ENCODE data around the gene RNF225. TPM values are rescaled to one million over a fixed set of nuclear protein-coding genes. Genes with fewer than 3 reads are reported as not detected.
A peak's percentile ranks its signal among the peaks of the same experiment; 100 is the strongest.

Gene RNF225
- total and polyA plus RNA-seq, 2 donors (not counting 1 experiment from before 2014, with no cell fraction given): 0.49 TPM; not detected in 1

- Histone ChIP-seq H3K27me3 (replicated peaks in 1 of 4; ENCODE audit: control extremely low read depth in 1 of 4, control insufficient read depth in 3 of 4, insufficient read depth in 4 of 4, low read length in 3 of 4) (peaks cover 0 to 19% (median 6%) of the 10 kb centered on the region in 4 experiments), H3K4me3 (ENCODE audit: control extremely low read depth in 1 of 5, extremely low read depth in 1 of 5, insufficient read depth in 1 of 5, low read depth in 2 of 5, low read length in 4 of 5) (no peak overlapping the region), H3K9ac (ENCODE audit: low read length) (no peak overlapping the region), H3K79me2 (ENCODE audit: control insufficient read depth, insufficient read depth, low read length) (no peaks in the 10 kb centered on the region), H2AFZ (ENCODE audit: insufficient read depth, low read depth, low read length, poor library complexity, severe bottlenecking) (no peak overlapping the region), H3K36me3 (replicated peaks in 1 of 2; ENCODE audit: control extremely low read depth in 1 of 2, control insufficient read depth in 1 of 2, extremely low read depth in 1 of 2, insufficient read depth in 2 of 2, low read length in 1 of 2) (no peaks in the 10 kb centered on the region), H3K4me2 (replicated peaks; ENCODE audit: low read depth, low read length, poor library complexity, severe bottlenecking) (peak overlapping the region; percentile 79), H4K20me1 (ENCODE audit: control insufficient read depth, insufficient read depth, low read length, poor library complexity, severe bottlenecking) (no peaks in the 10 kb centered on the region), H3K9me3 (ENCODE audit: control extremely low read depth in 1 of 3, control insufficient read depth in 2 of 3, insufficient read depth in 1 of 3, low read length in 2 of 3) (peaks cover 0 to 14% (median 0%) of the 10 kb centered on the region in 3 donors), H3K27ac (ENCODE audit: low read length in 2 of 2) (no peak overlapping the region), H3K4me1 (ENCODE audit: control insufficient read depth in 2 of 2, insufficient read depth in 2 of 2, low read length in 2 of 2) (peaks cover 17 to 31% of the 10 kb centered on the region in 2 donors)
- H3K4me1 Mint-ChIP-seq: peaks cover 21% of the 10 kb centered on the region
- CTCF ChIA-PET: interaction anchor here (0.6 kb wide), 1 partner anchor 499 kb away, joined by 4 read pairs; no protein-coding TSS in a partner anchor
- DNase-seq (no peak), ATAC-seq (ENCODE audit: low read depth) (no peak)
- H3K9me3 Mint-ChIP-seq (ENCODE audit: insufficient read depth): no peaks in the 10 kb centered on the region
- intact Hi-C loops (cut with micrococcal nuclease): no loop called here
- TF ChIP-seq CTCF (IDR thresholded peaks at IDR 0.05) (no peak), EZH2 (IDR thresholded peaks at IDR 0.05; ENCODE audit: borderline replicate concordance, insufficient read depth, low read depth, low read length, poor library complexity, severe bottlenecking) (no peak)
- POLR2A ChIA-PET: no interaction called here
- WGBS (ENCODE audit: insufficient coverage): 86% methylated on average over 18 of the region's 19 CpGs
- H3K27me3 Mint-ChIP-seq: peaks cover 3% of the 10 kb centered on the region
- no peak overlapping the region for H3K27ac Mint-ChIP-seq
- H3K4me3 Mint-ChIP-seq: peak overlapping the region; percentile 16
These were observed 37.8 kb upstream of the RNF225 start for GRCh38 chr19:58357481-58358145.

- peaks cover 17 to 35% of the 10 kb centered on the region in 2 donors for H3K4me1 ChIP-seq (ENCODE audit: control insufficient read depth in 2 of 2, insufficient read depth in 2 of 2, low read length in 2 of 2)
- peak overlapping the region; percentile 81 for H3K4me2 ChIP-seq (replicated peaks; ENCODE audit: low read depth, low read length, poor library complexity, severe bottlenecking)
- intact Hi-C loops (cut with micrococcal nuclease): loop anchor here (1.0 to 5.0 kb wide), 11 partner anchors 15 to 196 kb away; partner anchors contain the start of genes ERVK3-1, UBE2M, ZNF324B and ZNF446
- H4K20me1 ChIP-seq (ENCODE audit: control insufficient read depth, insufficient read depth, low read length, poor library complexity, severe bottlenecking): no peaks in the 10 kb centered on the region
- POLR2A ChIA-PET: interaction anchor here (0.6 to 3.7 kb wide), 16 partner anchors 14 to 587 kb away, joined by 3 to 35 read pairs (median 8); partner anchors contain the start of genes ERVK3-1, RPS5, TRIM28 and UBE2M
- H3K36me3 ChIP-seq (replicated peaks in 1 of 2; ENCODE audit: control extremely low read depth in 1 of 2, control insufficient read depth in 1 of 2, extremely low read depth in 1 of 2, insufficient read depth in 2 of 2, low read length in 1 of 2): no peaks in the 10 kb centered on the region
- Mint-ChIP-seq H3K4me3 (peak overlapping the region; percentile 95), H3K9me3 (ENCODE audit: insufficient read depth) (no peaks in the 10 kb centered on the region), H3K27ac (peak overlapping the region; percentile 97), H3K27me3 (peaks cover 3% of the 10 kb centered on the region), H3K4me1 (peaks cover 19% of the 10 kb centered on the region)
- peak overlapping the region; percentile 87 for H2AFZ ChIP-seq (ENCODE audit: insufficient read depth, low read depth, low read length, poor library complexity, severe bottlenecking)
- WGBS (ENCODE audit: insufficient coverage): 7% methylated on average over 27 of the region's 28 CpGs
- peaks cover 0 to 16% (median 6%) of the 10 kb centered on the region in 4 experiments for H3K27me3 ChIP-seq (replicated peaks in 1 of 4; ENCODE audit: control extremely low read depth in 1 of 4, control insufficient read depth in 3 of 4, insufficient read depth in 4 of 4, low read length in 3 of 4)
- ATAC-seq (ENCODE audit: low read depth) (no peak), DNase-seq (no peak)
- peak overlapping the region; percentile 75 for H3K9ac ChIP-seq (ENCODE audit: low read length)
- peak overlapping the region; percentile 69 to 90 (median 74) for H3K4me3 ChIP-seq (ENCODE audit: control extremely low read depth in 1 of 5, extremely low read depth in 1 of 5, insufficient read depth in 1 of 5, low read depth in 2 of 5, low read length in 4 of 5)
- no peaks in the 10 kb centered on the region for H3K79me2 ChIP-seq (ENCODE audit: control insufficient read depth, insufficient read depth, low read length)
- CTCF ChIA-PET: interaction anchor here (0.5 to 1.1 kb wide), 4 partner anchors 12 to 543 kb away, joined by 4 to 7 read pairs (median 4); partner anchors contain the start of gene ZBTB45
- H3K9me3 ChIP-seq (ENCODE audit: control extremely low read depth in 1 of 3, control insufficient read depth in 2 of 3, insufficient read depth in 1 of 3, low read length in 2 of 3): peaks cover 0 to 7% (median 0%) of the 10 kb centered on the region in 3 donors
- peak overlapping the region; percentile 80 to 81 for H3K27ac ChIP-seq (ENCODE audit: low read length in 2 of 2)
- no peak for TF ChIP-seq EZH2 (IDR thresholded peaks at IDR 0.05; ENCODE audit: borderline replicate concordance, insufficient read depth, low read depth, low read length, poor library complexity, severe bottlenecking)
- no peak for TF ChIP-seq CTCF (IDR thresholded peaks at IDR 0.05)
These were observed 33.6 kb upstream of the RNF225 start for GRCh38 chr19:58361900-58362271.

All from B cell (primary cell).